Fibroblast of lung (primary cell): Measurements from ENCODE around the gene THEMIS2. TPM values are rescaled to one million over a fixed set of nuclear protein-coding genes. Genes with fewer than 3 reads are reported as not detected.

ENCODE experiments used
- DNase-seq, 2 donors: peaks; one replicate each; pipeline versions ENCODE4 v3.0.0 to v3.0.0-alpha.2; 2010; ENCODE audit warnings: low read depth in 2 of 2
- H2AFZ ChIP-seq: 2 replicates; pipeline ENCODE4 v1.5.1; 2012; ENCODE audit warnings: low read length, control low read depth, inconsistent platforms
- H3K27ac ChIP-seq: 2 replicates; pipeline ENCODE4 v1.5.1; 2011; ENCODE audit warnings: low read length, control low read depth; ENCODE audit not compliant: insufficient read depth
- H3K27me3 ChIP-seq: 2 replicates; pipeline ENCODE4 v1.5.1; 2011; ENCODE audit warnings: mild to moderate bottlenecking, low read length; ENCODE audit not compliant: control insufficient read depth, insufficient read depth
- H3K36me3 ChIP-seq: 2 replicates; pipeline ENCODE4 v1.5.1; 2011; ENCODE audit warnings: low read length; ENCODE audit not compliant: control insufficient read depth, insufficient read depth
- H3K4me1 ChIP-seq: 2 replicates; pipeline ENCODE4 v1.5.1; 2011; ENCODE audit warnings: low read length; ENCODE audit not compliant: control insufficient read depth, insufficient read depth; ENCODE audit errors: extremely low read depth
- H3K4me2 ChIP-seq: 2 replicates; pipeline ENCODE4 v1.5.1; 2011; ENCODE audit warnings: low read length, control low read depth; ENCODE audit not compliant: insufficient read depth; ENCODE audit errors: extremely low read depth
- H3K4me3 ChIP-seq, 4 experiments: fragments of 200-600 bp in 1 of 4; sonication (generic) in 1 of 4; replicated peaks in 1 of 4; 2 replicates each; pipeline ENCODE4 v1.5.1; 2011 to 2016; ENCODE audit warnings: low read length in 4 of 4, low read depth in 3 of 4, mild to moderate bottlenecking in 3 of 4, control low read depth in 2 of 4, inconsistent platforms in 1 of 4, mixed read lengths in 1 of 4; ENCODE audit not compliant: insufficient read depth in 1 of 4; ENCODE audit errors: control extremely low read depth in 1 of 4
- H3K79me2 ChIP-seq: 2 replicates; pipeline ENCODE4 v1.5.1; 2012; ENCODE audit warnings: mild to moderate bottlenecking, low read length, inconsistent platforms; ENCODE audit not compliant: control insufficient read depth, insufficient read depth
- H3K9ac ChIP-seq: 2 replicates; pipeline ENCODE4 v1.5.1; 2011; ENCODE audit warnings: mild to moderate bottlenecking, low read length, control low read depth; ENCODE audit not compliant: insufficient read depth
- H3K9me3 ChIP-seq: 2 replicates; pipeline ENCODE4 v1.5.1; 2012; ENCODE audit warnings: low read depth, low read length; ENCODE audit not compliant: control insufficient read depth, insufficient read depth
- H4K20me1 ChIP-seq: 2 replicates; pipeline ENCODE4 v1.5.1; 2011; ENCODE audit warnings: low read length; ENCODE audit not compliant: control insufficient read depth, insufficient read depth; ENCODE audit errors: extremely low read depth
- EZH2 ChIP-seq: IDR thresholded peaks from 2 replicates; pipeline ENCODE4 v1.5.1; 2012; ENCODE audit warnings: low read length, control low read depth, mild to moderate bottlenecking; ENCODE audit errors: missing control alignments
- polyA plus RNA-seq, 2 donors: library from polyadenylated mRNA; depleted of rRNA in 1 of 2; stranded (reverse) in 1 of 2; unstranded in 1 of 2; fragments of >200 nt; gene quantifications; 2 replicates each; pipeline ENCODE4 v1.2.1, GENCODE V29; 2011 to 2012; ENCODE audit warnings: missing spikeins in 1 of 2
- total RNA-seq: library from RNA; depleted of rRNA; stranded (reverse); fragments of >200 nt; gene quantifications from 2 replicates; pipeline ENCODE4 v1.2.1, GENCODE V29; 2014
- TF ChIP-seq, protein P1 (sequence below), 2 donors: IDR thresholded peaks in 1 of 2; conservative IDR thresholded peaks in 1 of 2; 1 replicate in 1 of 2; 2 replicates in 1 of 2; pipeline ENCODE4 v1.5.1; 2011 to 2012; ENCODE audit warnings: low read length in 2 of 2, control low read depth in 1 of 2, inconsistent platforms in 1 of 2, low read depth in 1 of 2, mild to moderate bottlenecking in 1 of 2

Gene THEMIS2
- total and polyA plus RNA-seq, 2 donors (not counting 1 experiment from before 2014, with no cell fraction given), result 4.0 to 43.6 TPM

DNA sequence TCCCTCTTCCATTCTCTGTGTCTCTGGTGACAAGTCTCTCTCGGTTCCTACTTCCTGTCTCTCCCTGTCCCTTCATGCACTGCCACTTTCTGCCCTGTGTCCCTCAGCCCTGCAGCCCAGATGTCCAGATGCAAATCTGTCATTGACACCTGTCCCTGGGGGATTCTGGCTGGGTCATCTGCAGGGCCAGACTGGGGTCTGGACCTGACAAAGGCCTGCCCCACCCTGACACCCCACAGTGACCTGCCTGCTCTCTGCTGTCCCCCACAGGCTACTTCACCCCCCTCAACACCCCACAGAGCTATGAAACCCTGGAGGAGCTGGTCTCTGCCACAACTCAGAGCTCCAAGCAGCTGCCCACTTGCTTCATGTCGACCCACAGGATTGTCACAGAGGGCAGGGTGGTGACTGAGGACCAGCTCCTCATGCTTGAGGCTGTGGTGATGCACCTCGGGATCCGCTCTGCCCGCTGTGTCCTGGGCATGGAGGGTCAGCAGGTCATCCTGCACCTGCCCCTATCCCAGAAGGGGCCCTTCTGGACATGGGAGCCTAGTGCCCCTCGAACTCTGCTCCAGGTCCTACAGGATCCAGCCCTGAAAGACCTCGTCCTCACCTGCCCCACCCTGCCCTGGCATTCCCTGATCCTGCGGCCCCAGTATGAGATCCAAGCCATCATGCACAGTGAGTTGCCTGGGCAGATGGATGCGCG, 7.2 kb downstream of the THEMIS2 start:
- Histone ChIP-seq H3K79me2 (no peaks in the 10 kb centered on the region), H3K4me2 (no peak overlapping the region), H3K27ac (no peak overlapping the region), H3K27me3 (no peaks in the 10 kb centered on the region), H3K36me3 (no peaks in the 10 kb centered on the region), H3K9me3 (no peaks in the 10 kb centered on the region), H4K20me1 (no peaks in the 10 kb centered on the region), H3K9ac (no peak overlapping the region), H3K4me1 (peaks cover 2% of the 10 kb centered on the region), H3K4me3 (no peak overlapping the region), H2AFZ (no peak overlapping the region)
- TF ChIP-seq, protein P1, sequence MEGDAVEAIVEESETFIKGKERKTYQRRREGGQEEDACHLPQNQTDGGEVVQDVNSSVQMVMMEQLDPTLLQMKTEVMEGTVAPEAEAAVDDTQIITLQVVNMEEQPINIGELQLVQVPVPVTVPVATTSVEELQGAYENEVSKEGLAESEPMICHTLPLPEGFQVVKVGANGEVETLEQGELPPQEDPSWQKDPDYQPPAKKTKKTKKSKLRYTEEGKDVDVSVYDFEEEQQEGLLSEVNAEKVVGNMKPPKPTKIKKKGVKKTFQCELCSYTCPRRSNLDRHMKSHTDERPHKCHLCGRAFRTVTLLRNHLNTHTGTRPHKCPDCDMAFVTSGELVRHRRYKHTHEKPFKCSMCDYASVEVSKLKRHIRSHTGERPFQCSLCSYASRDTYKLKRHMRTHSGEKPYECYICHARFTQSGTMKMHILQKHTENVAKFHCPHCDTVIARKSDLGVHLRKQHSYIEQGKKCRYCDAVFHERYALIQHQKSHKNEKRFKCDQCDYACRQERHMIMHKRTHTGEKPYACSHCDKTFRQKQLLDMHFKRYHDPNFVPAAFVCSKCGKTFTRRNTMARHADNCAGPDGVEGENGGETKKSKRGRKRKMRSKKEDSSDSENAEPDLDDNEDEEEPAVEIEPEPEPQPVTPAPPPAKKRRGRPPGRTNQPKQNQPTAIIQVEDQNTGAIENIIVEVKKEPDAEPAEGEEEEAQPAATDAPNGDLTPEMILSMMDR (conservative IDR thresholded peaks at IDR 0.05 in 1 of 2, IDR thresholded peaks at IDR 0.05 in 1 of 2; ENCODE audit: low read depth in 1 of 2, low read length in 2 of 2), result no peak
- no peak for TF ChIP-seq EZH2
- DNase-seq, result no peak

DNA sequence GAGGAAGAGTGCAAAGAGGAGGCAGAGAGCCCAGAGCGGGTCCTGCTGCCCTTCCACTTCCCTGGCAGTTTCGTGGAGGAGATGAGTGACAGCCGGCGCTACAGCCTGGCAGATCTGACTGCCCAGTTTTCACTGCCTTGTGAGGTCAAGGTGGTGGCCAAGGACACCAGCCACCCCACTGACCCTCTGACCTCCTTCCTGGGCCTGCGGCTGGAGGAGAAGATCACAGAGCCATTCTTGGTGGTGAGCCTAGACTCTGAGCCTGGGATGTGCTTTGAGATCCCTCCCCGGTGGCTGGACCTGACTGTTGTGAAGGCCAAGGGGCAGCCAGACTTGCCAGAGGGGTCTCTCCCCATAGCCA, 10.2 kb downstream of the THEMIS2 start:
- Histone ChIP-seq H3K27ac (no peak overlapping the region), H3K4me3 (no peak overlapping the region), H3K9me3 (no peaks in the 10 kb centered on the region), H2AFZ (no peak overlapping the region), H3K4me1 (no peaks in the 10 kb centered on the region), H3K27me3 (no peaks in the 10 kb centered on the region), H3K79me2 (no peaks in the 10 kb centered on the region), H3K9ac (no peak overlapping the region), H3K36me3 (no peaks in the 10 kb centered on the region), H4K20me1 (no peaks in the 10 kb centered on the region), H3K4me2 (no peak overlapping the region)
- DNase-seq, result no peak
- TF ChIP-seq, protein P1 (conservative IDR thresholded peaks at IDR 0.05 in 1 of 2, IDR thresholded peaks at IDR 0.05 in 1 of 2; ENCODE audit: low read depth in 1 of 2, low read length in 2 of 2), result no peak
- no peak for TF ChIP-seq EZH2

DNA sequence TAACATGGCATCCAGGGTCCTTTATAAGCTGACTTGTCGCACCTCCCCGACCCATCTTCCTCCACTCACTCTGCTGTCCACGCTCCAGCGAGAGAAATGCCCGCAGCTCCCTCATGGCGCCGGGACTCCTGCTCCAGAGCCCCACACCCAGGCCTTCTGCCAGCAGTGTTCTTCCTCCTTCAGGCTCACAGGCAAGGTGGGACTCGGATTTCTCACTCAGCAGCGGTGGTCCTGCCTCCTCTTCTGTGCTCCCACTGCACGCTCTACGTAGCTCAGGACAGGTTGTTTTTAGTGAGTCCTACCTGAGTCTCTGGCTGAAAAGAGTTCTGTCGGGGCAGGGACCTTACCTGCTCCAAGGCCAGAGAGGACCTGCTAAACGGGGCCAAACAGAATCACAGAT, 11.2 kb downstream of the THEMIS2 start:
- Histone ChIP-seq H3K9ac (no peak overlapping the region), H2AFZ (no peak overlapping the region), H3K4me3 (no peak overlapping the region), H3K4me2 (no peak overlapping the region), H3K36me3 (no peaks in the 10 kb centered on the region), H3K4me1 (no peaks in the 10 kb centered on the region), H3K9me3 (no peaks in the 10 kb centered on the region), H4K20me1 (no peaks in the 10 kb centered on the region), H3K27ac (no peak overlapping the region), H3K27me3 (no peaks in the 10 kb centered on the region), H3K79me2 (no peaks in the 10 kb centered on the region)
- no peak for DNase-seq
- TF ChIP-seq EZH2, result no peak
- TF ChIP-seq, protein P1 (conservative IDR thresholded peaks at IDR 0.05 in 1 of 2, IDR thresholded peaks at IDR 0.05 in 1 of 2; ENCODE audit: low read depth in 1 of 2, low read length in 2 of 2), result no peak
